Activated T-cell treated with anti-CD3 and anti-CD28 coated beads, Interleukin-2, amount 50 U/mL, for 72 hours (primary cell): ENCODE results near the gene TPSD1. TPM values are rescaled to one million over a fixed set of nuclear protein-coding genes. Genes with fewer than 3 reads are reported as not detected.
"Not testable (repeated sequence)": the region's sequence is repeated elsewhere in the genome, so short reads cannot be mapped to it uniquely, and the experiment has no call there.

Experiments used
- ATAC-seq, 2 donors: fragments of 150-1000 bp; cut with Tn5 transposase; replicated peaks in 1 of 2; 2 replicates each; pipeline ENCODE4 v1.10.0; 2021; ENCODE audit warnings: moderate library complexity in 2 of 2, mild to moderate bottlenecking in 1 of 2
- DNase-seq, 2 donors: peaks; one replicate each; pipeline ENCODE4 v3.0.0; 2021 to 2022; ENCODE audit warnings: mixed read lengths in 1 of 2
- H3K27ac Mint-ChIP-seq: one replicate; pipeline ENCODE4 v1.8.0; 2022; ENCODE audit warnings: mild to moderate bottlenecking, moderate library complexity, mixed read lengths
- H3K27me3 Mint-ChIP-seq: one replicate; pipeline ENCODE4 v1.8.0; 2022; ENCODE audit warnings: low read depth, mixed read lengths
- H3K36me3 Mint-ChIP-seq, 2 donors: one replicate each; pipeline ENCODE4 v1.8.0; 2022; ENCODE audit warnings: mixed read lengths in 2 of 2, mild to moderate bottlenecking in 1 of 2; ENCODE audit not compliant: insufficient read depth in 2 of 2
- H3K4me1 Mint-ChIP-seq: one replicate; pipeline ENCODE4 v1.8.0; 2022; ENCODE audit warnings: low read depth, mixed read lengths
- H3K4me3 Mint-ChIP-seq, 2 donors: one replicate each; pipeline ENCODE4 v1.8.0; 2022; ENCODE audit warnings: mild to moderate bottlenecking in 2 of 2, mixed read lengths in 2 of 2, moderate library complexity in 2 of 2
- H3K9me3 Mint-ChIP-seq, 2 donors: one replicate each; pipeline ENCODE4 v1.8.0; 2022; ENCODE audit warnings: mixed read lengths in 2 of 2
- total RNA-seq, 2 donors: library from RNA; stranded (reverse); gene quantifications; one replicate each; pipeline ENCODE4 v1.2.3, GENCODE V29; 2022

Gene TPSD1
- not detected for total RNA-seq

DNA sequence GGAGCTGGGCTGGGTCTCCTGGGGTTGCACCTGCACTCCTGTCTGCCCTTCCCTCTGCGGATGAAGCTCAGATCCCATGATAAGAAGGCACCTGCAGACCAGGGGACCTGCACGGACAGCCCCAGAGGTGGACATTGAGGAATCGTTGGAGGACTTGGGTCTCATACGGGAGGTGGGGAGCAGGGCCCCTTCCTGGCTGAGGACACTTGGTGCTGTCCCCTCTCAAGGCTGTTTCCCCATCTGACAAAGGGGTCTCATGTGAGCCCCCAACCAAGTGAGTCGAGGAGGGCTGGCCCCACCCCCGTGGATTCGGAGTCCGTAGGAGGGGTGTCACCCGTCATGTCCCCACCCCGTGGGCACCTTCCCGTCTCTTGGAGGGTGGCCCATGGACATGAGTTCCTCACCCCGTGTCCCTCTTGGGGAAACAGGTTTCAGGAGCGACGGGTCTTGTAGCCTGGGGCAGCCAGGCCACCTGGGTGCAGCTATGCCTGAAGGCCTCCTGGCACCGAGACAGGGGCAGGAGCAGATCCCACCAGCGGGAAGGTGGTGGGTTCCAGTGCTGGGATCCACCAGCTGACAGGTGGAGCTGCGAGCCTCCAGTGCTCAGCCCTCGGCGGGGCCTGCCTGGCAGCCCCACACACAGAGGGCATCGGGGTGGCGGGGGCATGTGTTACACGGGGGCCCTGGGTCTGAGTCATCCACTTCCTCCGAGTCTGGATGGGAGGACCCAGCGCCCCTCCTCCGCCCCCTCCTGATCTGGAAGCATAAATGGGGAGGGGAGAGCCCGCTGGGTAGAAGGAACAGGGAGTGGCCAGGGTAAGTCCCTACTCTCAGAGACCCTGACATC lies at the start of gene TPSD1:
Gene TPSD1 (plus strand): TSS at position 794 of the 847 bp plus-strand sequence. CDS start 212 bp downstream, outside the sequence.
- H3K9me3 Mint-ChIP-seq, H3K4me3 Mint-ChIP-seq, ATAC-seq, H3K4me1 Mint-ChIP-seq, H3K27me3 Mint-ChIP-seq, H3K36me3 Mint-ChIP-seq, H3K27ac Mint-ChIP-seq, DNase-seq: not testable (repeated sequence)

DNA sequence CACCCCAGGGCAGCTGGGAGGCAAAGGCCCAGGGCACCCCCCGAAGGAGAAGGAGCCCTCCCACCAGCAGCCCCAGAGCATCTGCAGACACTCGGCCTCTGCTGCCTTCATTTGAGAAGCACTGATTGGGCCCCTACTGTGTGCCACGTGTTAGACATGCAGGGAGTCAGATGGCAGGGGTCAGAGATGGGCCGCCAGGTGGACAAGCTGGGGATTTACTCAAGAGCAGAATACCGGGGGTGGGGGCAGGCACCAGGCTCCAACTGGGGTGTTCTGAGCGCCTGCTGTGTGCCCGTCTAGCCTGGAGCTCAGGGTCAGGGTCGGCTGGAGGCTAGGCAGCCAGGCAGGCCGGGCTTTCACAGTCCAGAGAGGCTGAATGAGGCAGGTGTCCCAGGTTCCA lies 49.5 kb upstream of the TPSD1 start:
- no peaks in the 10 kb centered on the region for H3K27me3 Mint-ChIP-seq
- no peak overlapping the region for H3K4me3 Mint-ChIP-seq
- no peak for ATAC-seq
- no peaks in the 10 kb centered on the region for H3K36me3 Mint-ChIP-seq
- H3K4me1 Mint-ChIP-seq: peaks cover 5% of the 10 kb centered on the region
- H3K27ac Mint-ChIP-seq: no peak overlapping the region
- no peaks in the 10 kb centered on the region for H3K9me3 Mint-ChIP-seq
- no peak for DNase-seq

DNA sequence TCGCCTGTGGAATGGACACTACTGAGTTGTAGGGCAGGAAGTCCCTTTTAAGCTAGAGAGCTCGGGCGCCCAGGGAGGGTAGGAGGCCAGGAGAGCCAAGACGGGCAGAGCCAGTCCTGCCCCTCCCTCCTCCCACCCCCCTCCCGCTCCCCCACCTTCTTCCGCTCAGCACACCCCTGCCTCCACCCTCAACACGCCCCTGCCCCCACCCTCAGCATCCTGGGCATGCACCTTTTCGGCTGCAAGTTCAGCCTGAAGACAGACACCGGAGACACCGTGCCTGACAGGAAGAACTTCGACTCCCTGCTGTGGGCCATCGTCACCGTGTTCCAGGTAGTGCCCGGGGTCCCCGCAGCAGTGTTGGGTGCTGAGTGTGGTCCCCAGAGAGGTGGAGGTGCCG lies 49.1 kb upstream of the TPSD1 start:
- peak in 1 of 2 donors; percentile 32 for ATAC-seq

DNA sequence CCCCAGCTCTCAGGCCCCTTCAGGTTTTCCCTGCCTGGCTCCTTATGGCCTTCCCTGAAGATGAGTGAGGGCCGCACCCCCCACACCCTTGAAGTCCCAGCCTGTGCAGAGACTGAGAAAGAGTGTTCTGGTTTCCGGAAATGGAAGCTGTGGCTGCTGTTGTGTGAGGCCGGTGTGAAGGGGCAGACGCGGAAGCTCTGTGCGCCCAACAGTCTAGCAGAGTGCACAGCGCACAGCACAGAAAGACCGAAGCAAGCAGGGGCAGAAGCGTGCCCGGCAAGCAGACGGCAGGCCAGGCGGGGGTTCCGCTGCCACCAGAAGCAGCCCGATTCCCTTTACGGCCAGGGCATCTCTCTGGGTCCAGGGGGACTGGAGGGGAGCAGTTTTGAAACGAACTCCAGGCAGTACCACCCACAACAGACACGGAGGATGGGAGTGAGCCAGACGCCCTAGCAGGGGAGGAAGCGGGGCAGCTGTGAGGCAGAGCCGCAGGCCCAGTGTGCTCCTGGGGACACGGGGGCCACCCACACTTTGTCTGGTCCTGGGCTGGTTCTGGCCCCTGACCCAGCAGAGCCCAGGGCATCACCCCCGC lies 47.5 kb upstream of the TPSD1 start:
- DNase-seq (peak; percentile 12 to 17), ATAC-seq (peak; percentile 58 to 76)
- Mint-ChIP-seq H3K4me1 (peaks cover 5% of the 10 kb centered on the region), H3K27ac (peak overlapping the region; percentile 63), H3K27me3 (no peaks in the 10 kb centered on the region), H3K4me3 (peak overlapping the region; percentile 32 to 59), H3K9me3 (no peaks in the 10 kb centered on the region), H3K36me3 (no peaks in the 10 kb centered on the region)

More for the DNA sequence above, 49.1 kb upstream of the TPSD1 start:
- no peaks in the 10 kb centered on the region for H3K9me3 Mint-ChIP-seq
- no peak overlapping the region for H3K27ac Mint-ChIP-seq
- no peaks in the 10 kb centered on the region for H3K27me3 Mint-ChIP-seq
- H3K36me3 Mint-ChIP-seq: no peaks in the 10 kb centered on the region
- peaks cover 5% of the 10 kb centered on the region for H3K4me1 Mint-ChIP-seq
- no peak for DNase-seq
- H3K4me3 Mint-ChIP-seq: no peak overlapping the region

DNA sequence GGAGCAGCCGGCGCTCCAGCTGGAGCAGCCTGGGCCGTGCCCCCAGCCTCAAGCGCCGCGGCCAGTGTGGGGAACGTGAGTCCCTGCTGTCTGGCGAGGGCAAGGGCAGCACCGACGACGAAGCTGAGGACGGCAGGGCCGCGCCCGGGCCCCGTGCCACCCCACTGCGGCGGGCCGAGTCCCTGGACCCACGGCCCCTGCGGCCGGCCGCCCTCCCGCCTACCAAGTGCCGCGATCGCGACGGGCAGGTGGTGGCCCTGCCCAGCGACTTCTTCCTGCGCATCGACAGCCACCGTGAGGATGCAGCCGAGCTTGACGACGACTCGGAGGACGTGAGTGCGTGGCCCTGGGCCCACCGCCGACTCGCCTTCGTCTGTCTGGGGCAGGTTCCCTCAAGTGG lies 46.8 kb upstream of the TPSD1 start:
- Mint-ChIP-seq H3K27ac (no peak overlapping the region), H3K4me3 (no peak overlapping the region), H3K27me3 (no peaks in the 10 kb centered on the region), H3K9me3 (no peaks in the 10 kb centered on the region), H3K36me3 (no peaks in the 10 kb centered on the region), H3K4me1 (peaks cover 5% of the 10 kb centered on the region)
- no peak for ATAC-seq
- no peak for DNase-seq

DNA sequence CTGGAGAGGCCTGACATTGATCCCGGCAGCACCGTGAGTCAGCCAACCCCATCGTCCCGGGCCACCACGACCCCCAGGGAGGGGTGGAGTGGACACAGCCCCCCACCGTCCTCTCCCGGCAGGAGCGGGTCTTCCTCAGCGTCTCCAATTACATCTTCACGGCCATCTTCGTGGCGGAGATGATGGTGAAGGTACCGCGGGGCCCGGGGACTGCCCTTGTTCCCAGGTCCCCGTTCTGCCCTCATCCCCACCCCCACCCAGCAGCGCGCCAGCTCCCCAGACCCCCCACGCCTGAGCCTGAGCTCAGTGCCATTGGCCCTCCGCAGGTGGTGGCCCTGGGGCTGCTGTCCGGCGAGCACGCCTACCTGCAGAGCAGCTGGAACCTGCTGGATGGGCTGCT lies 45.4 kb upstream of the TPSD1 start:
- Mint-ChIP-seq H3K27ac (no peak overlapping the region), H3K4me3 (no peak overlapping the region), H3K27me3 (no peaks in the 10 kb centered on the region), H3K4me1 (peaks cover 5% of the 10 kb centered on the region), H3K9me3 (no peaks in the 10 kb centered on the region), H3K36me3 (no peaks in the 10 kb centered on the region)
- DNase-seq: no peak
- ATAC-seq: no peak

GRCh38 chr16:1211451-1212268 lies 44.2 kb upstream of the TPSD1 start:
- Mint-ChIP-seq H3K36me3 (no peaks in the 10 kb centered on the region), H3K4me3 (no peak overlapping the region), H3K9me3 (no peaks in the 10 kb centered on the region), H3K4me1 (peaks cover 5% of the 10 kb centered on the region), H3K27me3 (no peaks in the 10 kb centered on the region), H3K27ac (no peak overlapping the region)
- no peak for ATAC-seq
- DNase-seq: no peak

GRCh38 chr16:1212616-1213194 lies 43.2 kb upstream of the TPSD1 start:
- ATAC-seq: no peak
- Mint-ChIP-seq H3K4me1 (peaks cover 5% of the 10 kb centered on the region), H3K36me3 (no peaks in the 10 kb centered on the region), H3K9me3 (no peaks in the 10 kb centered on the region), H3K4me3 (no peak overlapping the region), H3K27me3 (no peaks in the 10 kb centered on the region), H3K27ac (no peak overlapping the region)
- no peak for DNase-seq

- DNase-seq: no peak
- H3K4me3 Mint-ChIP-seq: no peak overlapping the region
- H3K9me3 Mint-ChIP-seq: no peaks in the 10 kb centered on the region
- peaks cover 2% of the 10 kb centered on the region for H3K4me1 Mint-ChIP-seq
- H3K27me3 Mint-ChIP-seq: no peaks in the 10 kb centered on the region
- H3K36me3 Mint-ChIP-seq: no peaks in the 10 kb centered on the region
- ATAC-seq: no peak
- H3K27ac Mint-ChIP-seq: no peak overlapping the region
Observed at GRCh38 chr16:1213231-1213630, 42.6 kb upstream of the TPSD1 start.

- H3K4me1 Mint-ChIP-seq: no peaks in the 10 kb centered on the region
- no peaks in the 10 kb centered on the region for H3K9me3 Mint-ChIP-seq
- no peak overlapping the region for H3K27ac Mint-ChIP-seq
- H3K27me3 Mint-ChIP-seq: no peaks in the 10 kb centered on the region
- H3K36me3 Mint-ChIP-seq: no peaks in the 10 kb centered on the region
- DNase-seq (no peak), ATAC-seq (no peak)
- no peak overlapping the region for H3K4me3 Mint-ChIP-seq
Observed at GRCh38 chr16:1213796-1214372, 42.0 kb upstream of the TPSD1 start.

- H3K27ac Mint-ChIP-seq: no peak overlapping the region
- H3K4me3 Mint-ChIP-seq: no peak overlapping the region
- no peaks in the 10 kb centered on the region for H3K4me1 Mint-ChIP-seq
- no peaks in the 10 kb centered on the region for H3K27me3 Mint-ChIP-seq
- DNase-seq (no peak), ATAC-seq (no peak)
- H3K36me3 Mint-ChIP-seq: no peaks in the 10 kb centered on the region
- H3K9me3 Mint-ChIP-seq: no peaks in the 10 kb centered on the region
Observed at GRCh38 chr16:1214719-1215118, 41.1 kb upstream of the TPSD1 start.

GRCh38 chr16:1215574-1216295 lies 40.1 kb upstream of the TPSD1 start:
- no peaks in the 10 kb centered on the region for H3K27me3 Mint-ChIP-seq
- no peak overlapping the region for H3K4me3 Mint-ChIP-seq
- no peaks in the 10 kb centered on the region for H3K4me1 Mint-ChIP-seq
- ATAC-seq (no peak), DNase-seq (no peak)
- H3K27ac Mint-ChIP-seq: no peak overlapping the region
- no peaks in the 10 kb centered on the region for H3K9me3 Mint-ChIP-seq
- no peaks in the 10 kb centered on the region for H3K36me3 Mint-ChIP-seq
